Measurements from ENCODE around the gene RDH13.
"Not testable (repeated sequence)": the region's sequence is repeated elsewhere in the genome, so short reads cannot be mapped to it uniquely, and the experiment has no call there.

The RDH13 gene

GRCh38 chr19:55079400-55080038 lies 16.6 kb upstream of the RDH13 start:
- no peak for DNase-seq (ENCODE audit: low read depth in 2 of 2)

GRCh38 chr19:55078996-55079395 lies 16.0 kb upstream of the RDH13 start:
- DNase-seq (ENCODE audit: low read depth in 2 of 2), result no peak

DNA sequence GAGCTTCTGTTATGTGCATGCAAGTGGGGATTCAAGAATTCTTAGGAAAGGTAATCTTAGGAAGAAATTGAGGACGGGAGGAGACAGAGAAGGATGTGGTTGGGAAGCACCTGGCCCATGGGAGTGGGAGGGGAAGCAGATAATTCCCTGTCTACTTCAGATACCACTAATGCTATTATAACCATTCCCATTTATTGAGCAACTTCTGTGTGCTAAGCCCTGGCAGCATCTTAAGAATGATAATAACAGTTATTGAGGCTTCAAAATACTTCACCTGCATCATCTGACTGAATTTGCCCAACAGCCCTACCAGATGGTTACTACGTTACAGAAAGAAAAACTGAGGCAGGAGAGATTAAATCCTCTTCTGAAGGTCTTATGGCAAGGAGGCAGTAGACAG lies 14.2 kb upstream of the RDH13 start:
- DNase-seq (ENCODE audit: low read depth in 2 of 2), result no peak

DNA sequence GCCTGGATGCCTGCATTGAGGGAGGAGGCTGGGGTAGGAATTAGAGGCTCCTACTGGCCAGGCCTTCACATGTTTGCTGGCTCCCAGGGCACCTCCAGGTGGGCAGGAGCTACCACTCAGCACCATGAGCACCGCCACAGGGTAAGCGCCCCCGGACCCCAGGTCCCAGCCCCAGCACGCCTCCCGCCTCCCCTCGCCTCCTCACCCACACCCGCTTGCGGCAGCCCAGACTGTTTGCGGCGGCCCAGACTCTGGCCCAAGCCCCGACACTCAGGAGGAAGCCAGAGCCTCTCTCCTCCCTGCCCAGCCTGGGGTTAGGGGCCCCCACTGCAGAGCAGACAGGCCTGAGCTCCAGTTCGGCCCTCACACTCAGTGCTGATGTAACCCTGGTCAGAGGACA lies 13.4 kb upstream of the RDH13 start:
- no peak for DNase-seq (ENCODE audit: low read depth in 2 of 2)

DNA sequence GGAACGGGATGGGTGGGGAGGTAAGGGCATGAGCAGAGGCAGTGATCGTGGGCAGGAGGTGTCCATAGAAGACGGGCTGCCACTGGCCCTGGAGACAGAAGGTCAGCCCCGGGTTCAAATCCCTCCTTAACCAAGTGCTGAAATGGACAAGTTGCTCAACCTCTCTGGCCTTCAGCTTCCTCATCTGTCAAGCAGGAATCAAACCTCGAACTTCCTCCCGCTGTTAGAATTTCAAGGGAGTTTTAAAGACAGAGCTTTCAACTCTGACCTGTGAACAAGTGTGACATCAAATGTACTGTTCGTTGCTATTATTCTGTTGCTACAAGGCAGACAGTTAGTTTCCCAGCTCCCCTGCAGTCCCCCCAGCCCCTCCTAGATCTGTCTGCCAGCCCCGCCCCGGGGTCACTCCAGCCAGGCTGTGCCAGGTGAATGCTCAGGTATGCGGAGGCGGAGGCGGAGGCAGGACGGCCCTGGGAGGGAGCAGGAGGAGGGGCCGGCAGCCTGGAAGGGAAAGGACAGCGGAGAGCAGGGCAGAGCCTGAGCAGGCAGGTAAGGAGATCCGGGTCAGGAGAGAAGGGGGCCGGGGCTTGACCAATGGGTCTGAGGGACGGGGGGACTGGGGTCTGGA lies 12.5 kb upstream of the RDH13 start, which contains the start of gene EPS8L1:
EPS8L1 (plus strand) TSS at position 499 of the 628 bp plus-strand sequence. CDS start 576 bp downstream, outside the sequence.
- no peak for DNase-seq (ENCODE audit: low read depth in 2 of 2)

DNA sequence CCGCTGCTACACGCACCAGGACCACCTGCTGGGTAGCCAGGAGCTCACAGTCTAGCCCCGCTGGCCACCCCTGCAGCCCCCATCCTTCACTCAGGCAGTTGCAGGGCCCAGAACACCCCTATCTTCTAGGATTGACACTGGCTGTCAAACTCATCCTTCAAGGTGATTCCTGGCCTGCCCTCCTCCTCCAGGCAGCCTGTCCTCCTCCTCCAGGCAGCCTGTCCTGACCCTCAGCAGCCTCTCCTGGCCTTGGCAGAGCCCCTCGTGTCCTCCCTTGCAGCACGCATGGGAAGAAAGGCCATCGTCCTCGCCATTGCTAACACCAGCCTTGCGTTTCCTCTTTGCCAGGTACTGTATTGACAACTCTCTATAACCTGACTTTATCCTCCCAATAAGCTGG lies 9.0 kb upstream of the RDH13 start:
- DNase-seq (ENCODE audit: low read depth in 2 of 2), result no peak

- DNase-seq (ENCODE audit: low read depth in 2 of 2), result no peak
Measured at GRCh38 chr19:55071129-55071502, 8.2 kb upstream of the RDH13 start.

DNA sequence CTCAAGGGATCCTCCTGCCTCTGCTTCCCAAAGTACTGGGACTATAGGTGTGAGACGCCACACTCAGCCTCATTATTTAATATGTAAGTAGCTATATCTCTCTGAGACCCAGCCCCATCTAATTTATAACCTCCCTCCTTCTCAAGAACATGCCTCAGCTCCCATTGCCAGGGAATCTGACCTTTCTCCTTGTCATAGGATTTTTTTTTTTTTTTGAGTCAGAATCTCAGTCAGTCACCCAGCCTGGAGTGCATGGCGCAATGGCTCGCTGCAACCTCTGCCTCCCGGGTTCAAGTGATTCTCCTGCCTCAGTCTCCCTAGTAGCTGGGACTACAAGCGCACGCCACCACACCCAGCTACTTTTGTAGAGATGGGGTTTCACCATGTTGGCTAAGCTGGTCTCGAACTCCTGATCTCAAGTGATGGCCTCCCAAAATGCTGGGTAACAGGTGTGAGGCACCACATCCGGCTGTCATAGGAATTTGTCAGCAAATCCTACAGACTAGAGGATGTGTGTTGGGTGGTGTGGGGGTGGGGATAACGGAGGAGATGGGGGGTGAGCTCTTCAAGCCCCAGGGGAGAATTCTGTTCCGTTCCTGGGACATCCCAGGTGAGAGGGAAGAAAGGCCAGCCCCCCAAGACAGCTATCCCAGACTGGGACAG lies 7.6 kb upstream of the RDH13 start:
- DNase-seq (ENCODE audit: low read depth in 2 of 2), result no peak

DNA sequence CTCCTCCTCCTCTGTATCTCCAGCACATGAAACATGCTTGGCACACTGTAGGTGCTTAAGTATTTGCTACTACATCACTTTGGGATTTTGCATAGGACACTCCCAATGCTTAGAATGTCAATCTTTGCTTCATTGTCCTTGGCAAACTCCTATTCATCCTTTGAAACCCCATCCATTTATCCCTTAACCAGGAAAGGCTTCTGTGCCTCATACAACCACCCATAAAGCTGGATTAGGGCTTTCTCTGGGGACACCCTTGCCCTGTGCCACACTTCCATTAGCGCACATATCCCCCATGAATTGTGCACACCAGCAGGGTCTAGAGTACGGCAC lies 6.9 kb upstream of the RDH13 start:
- no peak for DNase-seq (ENCODE audit: low read depth in 2 of 2)

- no peak for DNase-seq (ENCODE audit: low read depth in 2 of 2)
Measured at GRCh38 chr19:55068950-55069864, 6.3 kb upstream of the RDH13 start.

GRCh38 chr19:55067869-55068268 lies 4.9 kb upstream of the RDH13 start:
- no peak for DNase-seq (ENCODE audit: low read depth in 2 of 2)

- DNase-seq (ENCODE audit: low read depth in 2 of 2), result no peak
Measured at GRCh38 chr19:55066107-55066709, 3.3 kb upstream of the RDH13 start.

- DNase-seq (ENCODE audit: low read depth in 2 of 2), result not testable (repeated sequence)
Measured at GRCh38 chr19:55065516-55065915, 2.6 kb upstream of the RDH13 start.

- DNase-seq (ENCODE audit: low read depth in 2 of 2), result no peak
Measured at GRCh38 chr19:55063492-55063843, 520 bp upstream of the RDH13 start.

GRCh38 chr19:55060287-55060686 lies 2.7 kb downstream of the RDH13 start:
- DNase-seq (ENCODE audit: low read depth in 2 of 2), result not testable (repeated sequence)

DNA sequence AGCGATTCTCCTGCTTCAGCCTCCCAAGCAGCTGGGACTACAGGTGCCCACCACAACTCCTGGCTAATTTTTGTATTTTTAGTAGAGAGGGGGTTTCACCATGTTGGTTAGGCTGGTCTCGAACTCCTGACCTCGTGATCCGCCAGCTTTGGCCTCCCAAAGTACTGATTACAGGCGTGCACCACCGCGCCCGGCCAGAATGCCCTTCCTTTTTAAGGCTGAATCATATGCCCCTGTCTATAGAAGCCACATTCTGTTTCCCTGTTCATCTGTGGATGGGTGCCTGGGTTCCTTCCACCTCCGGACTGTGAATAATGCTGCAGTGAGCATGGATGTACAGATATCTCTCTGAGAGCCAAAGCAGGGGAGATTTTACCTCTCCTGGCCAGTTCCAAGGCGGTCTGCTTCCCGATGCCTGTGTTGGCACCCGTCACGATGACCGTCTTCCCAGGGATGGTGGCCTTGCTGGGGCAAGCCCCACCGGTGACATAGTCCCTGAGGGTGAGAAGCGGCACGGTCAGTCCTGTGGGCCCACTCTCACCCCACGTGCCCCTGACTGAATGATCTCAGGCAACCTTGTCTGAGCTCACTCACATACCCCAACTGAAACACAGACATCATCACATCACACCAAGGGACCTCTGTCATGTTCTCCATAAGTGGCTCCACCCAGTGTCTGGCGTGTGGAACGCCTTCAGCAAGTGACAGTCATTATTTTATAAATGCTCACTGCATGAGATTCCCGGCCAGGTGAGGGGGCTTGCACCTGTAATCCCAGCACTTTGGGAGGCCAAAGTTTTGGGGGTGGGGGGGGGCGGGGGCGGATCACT lies 4.0 kb downstream of the RDH13 start:
- no peak for DNase-seq (ENCODE audit: low read depth in 2 of 2)

DNA sequence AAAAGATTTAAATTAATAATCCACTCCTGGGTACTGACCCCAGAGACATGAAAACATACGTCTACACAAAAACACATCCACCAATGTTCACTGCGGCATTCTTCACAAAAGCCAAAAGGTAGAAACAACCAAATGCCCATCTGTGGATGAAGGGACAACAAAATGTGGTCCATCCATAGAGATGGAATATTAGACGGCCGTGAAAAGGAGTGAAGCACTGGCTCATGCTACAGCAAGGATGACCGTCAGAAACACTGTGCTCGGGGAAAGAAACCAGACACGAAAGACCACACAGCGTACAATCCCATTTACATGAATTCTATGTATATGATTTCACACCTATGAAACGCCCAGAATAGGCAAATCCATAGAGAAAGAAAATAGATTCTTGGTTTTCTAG lies 6.1 kb downstream of the RDH13 start:
- no peak for DNase-seq (ENCODE audit: low read depth in 2 of 2)

DNA sequence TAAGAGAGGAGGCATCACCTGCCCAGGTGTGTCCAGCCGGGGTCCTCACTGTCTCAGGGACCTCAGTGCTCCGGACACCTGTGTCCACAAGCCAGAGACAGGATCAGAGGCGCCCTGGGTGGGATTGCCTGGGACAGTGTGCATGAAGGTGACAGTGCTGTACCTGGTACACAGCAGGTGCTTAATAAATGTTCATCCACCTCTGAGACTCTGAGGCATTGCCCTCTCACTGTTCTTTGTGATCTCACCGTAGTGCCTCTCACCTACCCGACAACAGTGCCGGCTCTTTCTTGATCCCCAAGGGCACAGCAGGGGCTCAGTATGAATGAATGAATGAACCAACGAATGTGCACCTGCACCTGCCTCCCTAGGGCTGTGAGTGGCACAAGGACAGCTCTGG lies 9.2 kb downstream of the RDH13 start:
- DNase-seq (ENCODE audit: low read depth in 2 of 2), result no peak

GRCh38 chr19:55050749-55051532 lies 12.0 kb downstream of the RDH13 start:
- no peak for DNase-seq (ENCODE audit: low read depth in 2 of 2)

DNA sequence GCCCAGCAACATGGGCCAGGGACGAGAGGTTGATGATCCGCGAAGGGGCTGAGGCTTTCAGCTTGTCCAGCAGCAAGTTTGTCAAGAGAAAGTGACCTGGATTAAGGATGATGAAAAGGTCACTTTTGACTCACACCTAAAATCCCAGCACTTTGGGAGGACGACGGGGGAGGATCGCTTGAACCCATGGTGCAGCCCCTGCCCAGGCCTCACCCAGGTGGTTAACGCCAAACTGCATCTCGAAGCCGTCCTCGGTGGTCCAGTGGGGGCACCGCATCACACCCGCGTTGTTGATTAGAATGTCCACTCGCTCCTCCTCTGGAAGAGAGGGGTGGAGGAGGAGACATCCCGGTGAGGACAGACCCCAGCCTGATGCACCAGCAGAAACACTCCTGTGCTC lies 14.5 kb downstream of the RDH13 start:
- no peak for DNase-seq (ENCODE audit: low read depth in 2 of 2)
